Brain microvascular endothelial cell (primary cell): Measurements from ENCODE around the gene KAZN.
"Not testable (repeated sequence)": the region's sequence is repeated elsewhere in the genome, so short reads cannot be mapped to it uniquely, and the experiment has no call there.

Experiments
- DNase-seq: peaks from one replicate; pipeline ENCODE4 v3.0.0-alpha.2; 2020
- H3K27ac ChIP-seq: fragments of 250-450 bp; sonication (Bioruptor Pico); 2 replicates; pipeline ENCODE4 v1.5.1; 2020; ENCODE audit warnings: mild to moderate bottlenecking, moderate library complexity
- H3K27me3 ChIP-seq: fragments of 250-450 bp; sonication (Bioruptor Pico); replicated peaks from 2 replicates; pipeline ENCODE4 v1.5.1; 2020; ENCODE audit warnings: mild to moderate bottlenecking
- H3K36me3 ChIP-seq: fragments of 250-450 bp; sonication (Bioruptor Pico); replicated peaks from 2 replicates; pipeline ENCODE4 v1.5.1; 2020; ENCODE audit warnings: mild to moderate bottlenecking
- H3K4me3 ChIP-seq: 2 replicates; pipeline ENCODE4 v1.5.1; 2011; ENCODE audit warnings: low read depth, mild to moderate bottlenecking, control low read depth, low read length, moderate library complexity
- CTCF ChIP-seq: IDR thresholded peaks from 2 replicates; pipeline ENCODE4 v1.5.1; 2011; ENCODE audit warnings: low read depth, mild to moderate bottlenecking, moderate library complexity, low read length, control low read depth, inconsistent platforms; ENCODE audit errors: missing control alignments
- in situ Hi-C: cut with HindIII; loops from 2 replicates; pipeline ENCODE4 v1.10.0; 2017; ENCODE audit warnings: low sequenced_read_pairs, low pct_ligation_motif_present

Gene KAZN

GRCh38 chr1:14962407-14962806 lies 363.9 kb downstream of the KAZN start:
- H3K36me3 ChIP-seq = peaks cover 10% of the 10 kb centered on the region
- no peak overlapping the region for H3K27ac ChIP-seq
- DNase-seq = no peak
- H3K4me3 ChIP-seq = no peak overlapping the region
- no peak for TF ChIP-seq CTCF
- in situ Hi-C loops = no loop called here
- H3K27me3 ChIP-seq = no peaks in the 10 kb centered on the region

- H3K4me3 ChIP-seq, H3K27me3 ChIP-seq, H3K27ac ChIP-seq, in situ Hi-C loops, H3K36me3 ChIP-seq, DNase-seq: not testable (repeated sequence)
Observed at GRCh38 chr1:14963791-14964710, 365.6 kb downstream of the KAZN start.

GRCh38 chr1:14964711-14965055 lies 366.2 kb downstream of the KAZN start:
- Histone ChIP-seq H3K4me3 (no peak overlapping the region), H3K36me3 (peaks cover 10% of the 10 kb centered on the region), H3K27me3 (no peaks in the 10 kb centered on the region), H3K27ac (no peak overlapping the region)
- DNase-seq = no peak
- in situ Hi-C loops = no loop called here
- no peak for TF ChIP-seq CTCF

GRCh38 chr1:14968251-14968851 lies 369.9 kb downstream of the KAZN start:
- H3K27me3 ChIP-seq = no peaks in the 10 kb centered on the region
- in situ Hi-C loops = no loop called here
- peak overlapping the region; percentile 72 for H3K27ac ChIP-seq
- TF ChIP-seq CTCF = no peak
- no peak overlapping the region for H3K4me3 ChIP-seq
- no peaks in the 10 kb centered on the region for H3K36me3 ChIP-seq
- peak; percentile 69 for DNase-seq

- Histone ChIP-seq H3K27ac (peak overlapping the region; percentile 72), H3K36me3 (no peaks in the 10 kb centered on the region), H3K4me3 (no peak overlapping the region), H3K27me3 (no peaks in the 10 kb centered on the region)
- DNase-seq = no peak
- in situ Hi-C loops = no loop called here
- TF ChIP-seq CTCF = no peak
Observed at GRCh38 chr1:14969006-14969405, 370.5 kb downstream of the KAZN start.

- Histone ChIP-seq H3K36me3 (no peaks in the 10 kb centered on the region), H3K4me3 (no peak overlapping the region), H3K27me3 (no peaks in the 10 kb centered on the region), H3K27ac (peak overlapping the region; percentile 29)
- in situ Hi-C loops = no loop called here
- peak; percentile 96 for DNase-seq
- no peak for TF ChIP-seq CTCF
Observed at GRCh38 chr1:14970115-14970798, 371.8 kb downstream of the KAZN start.
